ENCODE results near the gene DNM1.

DNM1 gene

GRCh38 chr9:128203024-128203706 is at the start of gene DNM1:
Gene DNM1, plus strand, starts transcription at chr9:128203379. Its CDS starts 92 bp downstream, at chr9:128203471.
- DNase-seq: peak; percentile 23

DNA sequence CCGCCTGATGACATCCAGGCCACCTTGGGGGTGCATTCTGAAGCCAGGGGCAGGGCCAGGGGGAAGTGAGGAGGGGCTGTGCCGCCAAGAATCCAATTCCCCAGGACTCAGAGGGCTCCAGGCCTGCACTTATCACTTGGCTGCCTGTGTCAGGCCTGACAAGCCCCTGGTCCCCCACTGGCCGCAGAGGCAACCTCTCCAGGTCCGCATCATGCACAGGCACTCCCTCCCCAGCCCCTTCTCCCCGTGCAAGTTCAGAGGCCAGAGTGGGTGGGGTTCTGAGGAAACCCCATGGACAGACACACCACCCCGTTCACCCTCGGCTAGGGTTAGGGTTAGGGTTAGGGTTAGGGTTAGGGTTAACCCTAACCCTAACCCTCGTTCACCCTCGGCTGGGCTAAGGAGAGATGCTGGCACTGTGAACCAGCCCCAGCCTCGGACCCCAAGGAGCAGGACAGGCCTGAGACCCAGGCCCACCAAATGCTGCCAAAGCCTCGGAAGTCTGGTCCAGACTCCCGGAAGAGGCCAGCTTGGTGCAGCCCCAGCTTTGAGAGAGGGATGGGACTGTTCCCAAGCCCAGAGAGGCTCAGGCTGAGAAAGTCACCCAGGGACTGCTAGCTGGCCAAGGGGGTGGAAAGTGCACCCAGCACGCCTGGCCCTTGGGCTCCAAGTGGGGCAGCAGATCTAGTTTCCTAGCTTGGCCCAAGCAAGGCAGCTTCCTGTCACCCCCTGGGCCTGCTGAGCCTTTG is 49.1 kb upstream of the DNM1 start:
- no peak for DNase-seq

- no peak for DNase-seq
Measured at GRCh38 chr9:128155736-128156500, 47.3 kb upstream of the DNM1 start.

DNA sequence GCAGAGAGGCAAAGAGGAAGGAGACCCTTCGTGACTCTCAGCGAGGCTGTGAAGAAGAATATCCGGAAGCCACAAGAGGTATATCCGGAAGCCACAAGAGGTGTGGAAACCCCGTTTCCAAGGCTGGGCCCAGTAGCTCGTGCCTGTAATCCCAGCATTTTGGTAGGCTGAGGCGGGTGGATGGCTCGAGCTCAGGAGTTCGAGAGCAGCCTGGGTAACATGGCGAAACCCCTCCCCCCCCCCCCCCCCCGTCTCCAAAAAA is 43.7 kb upstream of the DNM1 start:
- no peak for DNase-seq

DNA sequence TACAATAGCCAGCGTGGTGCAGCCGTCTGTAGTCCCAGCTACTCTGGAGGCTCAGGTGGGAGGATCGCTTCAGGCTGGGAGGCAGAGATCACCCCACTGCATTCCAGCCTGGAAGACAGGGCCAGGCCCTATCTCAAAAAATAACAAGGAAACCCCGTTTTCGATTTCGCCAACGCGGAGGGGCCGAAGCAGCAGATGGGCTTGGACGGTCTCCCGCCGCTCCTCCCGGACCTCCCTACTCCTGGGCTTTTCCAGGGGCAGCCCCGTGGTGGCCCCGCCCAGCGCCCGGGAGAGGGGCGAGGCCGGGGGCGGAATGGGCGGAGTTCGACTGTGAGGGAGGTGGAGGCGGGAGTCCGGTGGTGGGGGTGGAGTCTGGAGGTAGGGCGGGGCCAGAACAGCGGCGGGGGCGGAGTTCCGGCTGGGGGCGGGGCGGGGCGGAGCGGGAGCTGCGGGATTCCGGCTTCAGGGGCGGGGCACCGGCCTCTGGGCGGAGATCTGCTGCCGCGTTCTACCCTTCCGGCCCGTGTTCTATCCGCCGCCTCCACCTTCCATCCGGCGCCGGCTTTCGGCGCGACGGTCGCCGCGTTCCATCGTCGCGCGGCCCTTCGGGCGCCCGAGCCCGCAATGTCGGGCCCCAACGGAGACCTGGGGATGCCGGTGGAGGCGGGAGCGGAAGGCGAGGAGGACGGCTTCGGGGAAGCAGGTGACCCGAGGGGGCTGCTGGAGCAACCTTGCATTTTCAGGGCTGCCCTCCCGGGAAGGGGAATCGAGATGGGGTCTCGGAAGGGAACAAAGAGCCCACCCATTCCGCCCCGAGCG is 43.2 kb upstream of the DNM1 start, which contains the start of gene BBLN:
Gene BBLN, plus strand, starts transcription at position 482 of the 819 bp plus-strand sequence. Its CDS starts 143 bp downstream, at position 625.
- peak; percentile 87 for DNase-seq

GRCh38 chr9:128160603-128160987 is 42.6 kb upstream of the DNM1 start:
- DNase-seq: no peak

GRCh38 chr9:128161215-128161902 is 41.8 kb upstream of the DNM1 start:
- no peak for DNase-seq

DNA sequence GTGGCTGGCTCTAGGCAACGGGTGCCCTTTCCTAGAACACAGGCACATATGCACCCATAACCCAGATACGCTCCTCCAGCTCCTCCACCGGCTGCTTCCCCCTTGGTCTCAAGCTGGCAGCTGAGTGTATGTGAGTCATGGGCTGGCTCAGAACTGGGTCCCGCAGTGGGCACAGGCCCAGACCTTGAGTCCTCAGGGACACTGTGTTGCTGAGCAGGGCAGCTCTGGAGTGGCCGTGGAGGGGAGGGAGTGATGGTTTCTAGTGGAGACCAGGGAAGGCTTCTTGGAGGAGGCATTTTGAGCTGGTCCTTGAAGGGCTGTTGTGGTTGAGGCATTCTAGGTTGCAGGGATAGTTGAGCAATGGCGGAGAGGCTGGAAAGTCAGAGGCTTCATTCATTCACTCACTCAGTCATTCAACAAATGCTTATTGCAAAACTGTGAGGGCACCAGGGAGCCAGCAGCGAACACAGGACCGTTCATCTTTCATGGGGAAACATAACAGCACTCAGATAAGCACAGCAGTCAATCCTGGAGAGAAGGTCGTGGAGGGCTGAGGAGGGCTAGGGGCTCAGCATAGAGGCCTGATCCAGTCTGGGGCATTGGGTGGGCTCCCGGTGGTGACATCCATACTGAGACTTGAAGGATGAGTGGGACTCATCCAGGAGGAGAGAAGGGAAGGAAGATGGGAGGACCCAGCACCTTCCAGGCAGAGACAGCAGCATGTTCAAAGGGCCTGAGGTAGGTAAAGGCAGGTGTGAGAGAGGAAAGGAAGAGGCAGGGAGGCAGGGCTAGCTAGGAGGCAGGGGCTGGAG is 40.8 kb upstream of the DNM1 start:
- DNase-seq: no peak

GRCh38 chr9:128163027-128163515 is 40.1 kb upstream of the DNM1 start:
- no peak for DNase-seq

- DNase-seq: no peak
Measured at GRCh38 chr9:128163523-128164306, 39.5 kb upstream of the DNM1 start.

DNA sequence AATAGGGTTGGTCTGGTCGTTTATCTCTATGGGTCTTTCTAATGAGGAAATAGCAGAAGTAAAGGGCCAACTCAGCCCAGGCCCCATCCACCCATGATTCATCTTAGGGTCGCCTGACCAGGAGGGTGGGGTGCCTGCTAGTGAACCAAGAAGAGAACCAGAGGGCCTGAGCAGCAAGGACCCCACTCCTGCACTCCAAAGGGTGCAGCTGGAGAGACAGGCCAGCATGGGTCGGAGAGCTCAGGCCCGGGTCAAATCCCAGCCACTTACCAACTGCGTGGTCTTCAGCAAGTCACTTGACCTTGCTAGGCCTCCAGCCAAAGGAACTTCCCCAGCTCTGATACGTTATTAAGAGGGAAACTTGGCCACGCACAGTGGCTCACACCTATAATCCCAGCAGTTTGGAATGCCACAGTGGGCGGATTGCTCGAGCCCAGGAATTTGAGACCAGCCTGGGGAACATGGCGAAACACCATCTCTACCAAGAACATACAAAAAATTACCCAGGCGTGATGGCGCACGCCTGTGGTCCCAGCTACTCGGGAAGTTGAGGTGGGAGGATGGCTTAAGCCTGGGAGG is 38.8 kb upstream of the DNM1 start:
- no peak for DNase-seq

DNA sequence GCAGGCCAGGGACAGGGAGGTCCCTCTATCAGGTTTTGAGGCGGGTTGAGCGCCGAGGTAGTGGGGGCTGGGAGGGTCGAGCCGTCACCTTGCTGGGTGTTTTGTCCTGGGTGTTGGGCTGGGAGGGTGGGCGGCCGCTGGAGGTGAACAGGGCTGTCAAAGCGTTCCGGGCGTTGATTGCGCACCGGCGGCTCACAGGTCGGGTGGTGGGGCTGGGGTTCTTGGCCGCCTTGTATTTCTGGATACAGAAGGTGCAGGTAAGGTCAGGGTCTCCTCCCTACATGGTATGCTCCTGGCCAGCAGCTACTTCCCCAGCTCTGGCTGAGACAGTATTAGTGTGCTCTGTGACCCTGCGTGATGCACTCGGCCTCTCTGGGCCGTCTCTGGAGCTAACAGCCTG is 37.0 kb upstream of the DNM1 start:
- no peak for DNase-seq

DNA sequence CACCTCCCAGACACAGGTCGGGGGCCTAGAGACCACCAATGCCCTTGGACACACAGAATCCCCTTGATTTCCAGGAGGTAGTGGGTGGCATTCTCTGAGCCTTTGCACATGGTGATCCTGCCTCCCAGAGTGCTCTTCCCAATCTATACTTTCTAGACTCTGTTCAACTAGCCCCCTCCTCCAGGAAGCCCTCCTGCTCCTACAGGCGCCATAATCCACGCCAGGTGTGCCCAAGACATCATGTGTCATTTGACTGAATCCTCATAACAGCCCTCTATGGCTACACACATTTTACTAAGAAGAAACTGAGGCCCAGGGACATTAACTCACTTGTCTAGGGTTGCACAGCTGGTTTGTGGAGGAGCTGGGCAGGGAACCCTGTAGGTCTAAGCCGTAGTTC is 36.0 kb upstream of the DNM1 start:
- DNase-seq: no peak

DNA sequence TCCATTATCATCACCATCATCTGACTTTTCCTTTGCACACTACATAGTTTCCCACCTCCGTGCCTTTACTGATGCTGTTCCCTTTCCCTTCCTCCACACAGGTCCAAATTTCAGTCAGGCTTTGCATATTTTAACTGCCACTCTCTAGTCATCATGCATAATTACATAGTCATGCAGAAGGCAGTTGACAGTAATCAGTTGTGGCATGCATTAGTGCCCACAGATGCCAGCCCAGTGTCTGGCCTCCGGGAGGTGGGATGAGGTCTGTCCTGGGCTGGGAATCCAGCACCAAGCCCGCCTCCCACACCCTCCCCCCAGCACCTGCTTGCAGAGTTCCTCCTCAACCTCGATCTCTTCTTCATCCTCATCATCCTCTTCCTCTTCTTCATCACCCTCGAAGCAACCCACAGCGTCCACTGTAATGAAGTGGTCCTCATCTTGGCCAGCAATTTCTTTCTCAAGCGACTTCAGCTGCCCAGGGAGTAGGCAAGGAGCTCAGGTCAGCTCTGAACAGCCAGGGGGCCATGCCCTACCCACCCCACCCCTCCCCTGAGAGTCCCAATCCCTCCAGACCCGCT is 34.4 kb upstream of the DNM1 start:
- no peak for DNase-seq

DNA sequence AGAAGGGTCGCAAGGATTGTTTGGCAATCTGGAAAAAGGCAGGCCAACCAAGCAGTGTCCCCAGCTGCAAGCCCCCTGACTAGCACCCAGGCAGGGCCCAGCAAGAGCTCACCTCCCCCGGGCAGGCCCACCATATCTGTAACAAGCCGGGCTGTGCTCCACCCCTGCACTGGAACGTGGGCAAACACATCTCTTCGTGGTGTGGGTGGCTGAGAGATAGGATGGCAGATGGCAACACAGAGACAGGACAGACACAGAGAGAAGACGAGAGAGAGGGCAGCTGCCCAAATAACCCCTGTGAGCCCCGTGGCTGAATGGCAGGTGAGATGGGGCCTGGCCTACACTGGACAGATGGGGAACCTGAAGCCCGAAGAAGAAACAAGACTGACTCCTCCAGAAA is 33.7 kb upstream of the DNM1 start:
- no peak for DNase-seq

- DNase-seq: no peak
Measured at GRCh38 chr9:128169925-128170324, 33.3 kb upstream of the DNM1 start.

DNA sequence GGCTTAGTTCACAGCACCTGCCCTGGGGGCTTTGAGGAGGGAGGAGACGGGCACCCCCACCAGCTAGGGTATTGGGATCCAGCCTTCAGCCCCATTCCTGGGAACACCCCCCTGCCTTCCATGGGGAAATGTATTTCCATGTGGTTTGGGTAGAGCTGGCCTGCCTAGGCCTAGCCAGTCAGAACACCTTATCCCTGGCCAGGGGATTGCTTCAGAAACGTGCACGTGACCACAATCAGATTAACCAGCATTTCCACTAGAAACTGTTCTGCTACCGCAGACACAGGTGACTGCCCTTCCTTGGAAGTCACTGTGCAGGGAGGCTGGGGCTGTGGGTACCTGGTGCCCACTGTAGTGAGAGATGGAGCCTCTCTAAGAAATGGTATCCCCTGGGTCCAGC is 29.1 kb upstream of the DNM1 start:
- DNase-seq: no peak

- no peak for DNase-seq
Measured at GRCh38 chr9:128175102-128175563, 28.0 kb upstream of the DNM1 start.

DNA sequence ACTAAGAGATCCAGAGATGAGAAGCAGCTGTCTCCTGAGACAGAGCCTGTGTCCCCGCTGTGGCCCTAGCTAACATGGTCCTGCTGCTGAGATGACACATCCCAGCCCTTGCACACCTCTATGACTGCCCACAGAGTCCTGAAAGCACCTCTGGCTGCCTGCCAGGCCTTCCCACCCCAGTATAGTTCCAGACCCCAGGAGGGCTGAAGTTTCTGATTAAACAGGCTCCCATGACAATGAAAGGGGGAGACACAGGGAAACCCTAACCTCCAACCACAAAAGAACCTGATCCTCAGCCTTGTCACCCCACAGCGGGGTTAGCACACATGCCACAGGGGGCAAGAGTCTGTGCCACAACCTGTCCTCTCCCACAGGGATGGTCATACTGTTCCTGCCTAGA is 27.5 kb upstream of the DNM1 start:
- DNase-seq: no peak

Measured in NK-92 treated with Interleukin-12 subunit alpha and Interleukin-12 subunit beta, amount 100 ng/mL, for 24 hours (cell line).